MM.1S (cell line): ENCODE measurements around the gene EPB41L3.

Experiments used
- DNase-seq: peaks from one replicate; pipeline ENCODE4 v3.0.0-alpha.2; 2015
- H2AFZ ChIP-seq: fragments of 300-600 bp; sonication (generic); 2 replicates; pipeline ENCODE4 v1.6.0; 2016; ENCODE audit warnings: antibody characterized with exemption, low read length
- H3F3A ChIP-seq: fragments of 300-600 bp; sonication (generic); 2 replicates; pipeline ENCODE4 v1.6.1; 2016; ENCODE audit warnings: mild to moderate bottlenecking, antibody characterized with exemption, low read length, moderate library complexity, mixed read lengths; ENCODE audit not compliant: insufficient read depth
- H3K27ac ChIP-seq: fragments of 300-600 bp; sonication (generic); 2 replicates; pipeline ENCODE4 v1.5.1; 2016; ENCODE audit warnings: mild to moderate bottlenecking, low read length
- H3K27me3 ChIP-seq: fragments of 300-600 bp; sonication (generic); replicated peaks from 2 replicates; pipeline ENCODE4 v1.6.0; 2016; ENCODE audit warnings: low read length; ENCODE audit not compliant: insufficient read depth
- H3K36me3 ChIP-seq: fragments of 300-600 bp; sonication (generic); replicated peaks from 2 replicates; pipeline ENCODE4 v1.6.1; 2016; ENCODE audit warnings: mild to moderate bottlenecking, low read length, mixed read lengths; ENCODE audit not compliant: insufficient read depth
- H3K4me1 ChIP-seq: fragments of 300-600 bp; sonication (generic); 2 replicates; pipeline ENCODE4 v1.6.1; 2016; ENCODE audit warnings: low read length, mixed read lengths
- H3K4me2 ChIP-seq: fragments of 300-600 bp; sonication (generic); 2 replicates; pipeline ENCODE4 v1.6.0; 2016; ENCODE audit warnings: low read depth, low read length
- H3K4me3 ChIP-seq: fragments of 300-600 bp; sonication (generic); 2 replicates; pipeline ENCODE4 v1.5.1; 2016; ENCODE audit warnings: low read length, mixed read lengths
- H3K79me2 ChIP-seq: fragments of 300-600 bp; sonication (generic); 2 replicates; pipeline ENCODE4 v1.6.1; 2016; ENCODE audit warnings: mixed run types, low read length, mixed read lengths
- H3K9ac ChIP-seq: fragments of 300-600 bp; sonication (generic); 2 replicates; pipeline ENCODE4 v1.6.1; 2016; ENCODE audit warnings: low read length, mixed read lengths
- H3K9me2 ChIP-seq: fragments of 300-600 bp; sonication (generic); replicated peaks from 2 replicates; pipeline ENCODE4 v1.6.1; 2016; ENCODE audit warnings: mild to moderate bottlenecking, low read length, mixed read lengths; ENCODE audit not compliant: insufficient read depth
- H3K9me3 ChIP-seq: fragments of 300-600 bp; sonication (generic); replicated peaks from 2 replicates; pipeline ENCODE4 v1.6.1; 2016; ENCODE audit warnings: mild to moderate bottlenecking, low read length, mixed read lengths; ENCODE audit not compliant: insufficient read depth
- H4K20me1 ChIP-seq: fragments of 300-600 bp; sonication (generic); 2 replicates; pipeline ENCODE4 v1.6.1; 2016; ENCODE audit warnings: mild to moderate bottlenecking, low read length, moderate library complexity, mixed read lengths; ENCODE audit not compliant: insufficient read depth
- EZH2 ChIP-seq: fragments of 300-600 bp; sonication (generic); optimal IDR thresholded peaks from 2 replicates; pipeline ENCODE3; 2017; ENCODE audit warnings: low read depth, mild to moderate bottlenecking, antibody characterized with exemption, low read length, mixed read lengths
- EZH2phosphoT487 ChIP-seq: fragments of 300-600 bp; sonication (generic); IDR thresholded peaks from 2 replicates; pipeline ENCODE4 v1.6.1; 2018; ENCODE audit warnings: antibody characterized with exemption, low read length
- TF ChIP-seq, protein P1 (sequence below): fragments of 300-600 bp; sonication (generic); IDR thresholded peaks from 2 replicates; pipeline ENCODE4 v1.5.1; 2016; ENCODE audit warnings: antibody characterized with exemption, low read length, mixed read lengths

Gene EPB41L3

DNA sequence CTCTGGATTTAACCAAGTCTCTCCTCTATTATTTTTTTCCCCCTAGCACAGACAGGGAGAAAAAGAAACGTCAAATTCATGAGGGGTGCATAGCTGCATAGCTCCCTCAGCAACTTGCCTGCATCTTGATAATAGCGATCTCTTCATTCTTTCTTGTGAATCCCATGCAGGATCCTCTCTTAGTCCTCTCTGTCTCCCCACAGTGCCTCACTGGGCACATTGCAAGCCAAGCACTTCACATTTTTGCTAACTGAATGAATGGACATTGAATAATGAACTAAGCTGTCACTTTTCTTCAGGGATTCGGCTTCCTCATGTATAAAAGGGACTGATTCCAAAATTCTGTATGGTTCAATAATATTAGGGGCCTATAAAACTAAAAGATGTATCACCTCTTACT is 2.9 kb upstream of the EPB41L3 start:
- no peaks in the 10 kb centered on the region for H3K27me3 ChIP-seq
- no peak for DNase-seq
- TF ChIP-seq EZH2phosphoT487, result no peak
- TF ChIP-seq, protein P1, sequence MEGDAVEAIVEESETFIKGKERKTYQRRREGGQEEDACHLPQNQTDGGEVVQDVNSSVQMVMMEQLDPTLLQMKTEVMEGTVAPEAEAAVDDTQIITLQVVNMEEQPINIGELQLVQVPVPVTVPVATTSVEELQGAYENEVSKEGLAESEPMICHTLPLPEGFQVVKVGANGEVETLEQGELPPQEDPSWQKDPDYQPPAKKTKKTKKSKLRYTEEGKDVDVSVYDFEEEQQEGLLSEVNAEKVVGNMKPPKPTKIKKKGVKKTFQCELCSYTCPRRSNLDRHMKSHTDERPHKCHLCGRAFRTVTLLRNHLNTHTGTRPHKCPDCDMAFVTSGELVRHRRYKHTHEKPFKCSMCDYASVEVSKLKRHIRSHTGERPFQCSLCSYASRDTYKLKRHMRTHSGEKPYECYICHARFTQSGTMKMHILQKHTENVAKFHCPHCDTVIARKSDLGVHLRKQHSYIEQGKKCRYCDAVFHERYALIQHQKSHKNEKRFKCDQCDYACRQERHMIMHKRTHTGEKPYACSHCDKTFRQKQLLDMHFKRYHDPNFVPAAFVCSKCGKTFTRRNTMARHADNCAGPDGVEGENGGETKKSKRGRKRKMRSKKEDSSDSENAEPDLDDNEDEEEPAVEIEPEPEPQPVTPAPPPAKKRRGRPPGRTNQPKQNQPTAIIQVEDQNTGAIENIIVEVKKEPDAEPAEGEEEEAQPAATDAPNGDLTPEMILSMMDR, result 0 out of 2 replicates have a peak, but pooled peaks have one; percentile 10
- no peaks in the 10 kb centered on the region for H3K9me2 ChIP-seq
- H3K4me1 ChIP-seq, result no peaks in the 10 kb centered on the region
- H3K4me2 ChIP-seq, result no peak overlapping the region
- H3K9me3 ChIP-seq, result no peaks in the 10 kb centered on the region
- H3F3A ChIP-seq, result no peaks in the 10 kb centered on the region
- no peak overlapping the region for H3K4me3 ChIP-seq
- no peaks in the 10 kb centered on the region for H3K36me3 ChIP-seq
- no peak overlapping the region for H3K9ac ChIP-seq
- no peaks in the 10 kb centered on the region for H3K79me2 ChIP-seq
- H2AFZ ChIP-seq, result no peak overlapping the region
- no peaks in the 10 kb centered on the region for H4K20me1 ChIP-seq
- no peak overlapping the region for H3K27ac ChIP-seq

DNA sequence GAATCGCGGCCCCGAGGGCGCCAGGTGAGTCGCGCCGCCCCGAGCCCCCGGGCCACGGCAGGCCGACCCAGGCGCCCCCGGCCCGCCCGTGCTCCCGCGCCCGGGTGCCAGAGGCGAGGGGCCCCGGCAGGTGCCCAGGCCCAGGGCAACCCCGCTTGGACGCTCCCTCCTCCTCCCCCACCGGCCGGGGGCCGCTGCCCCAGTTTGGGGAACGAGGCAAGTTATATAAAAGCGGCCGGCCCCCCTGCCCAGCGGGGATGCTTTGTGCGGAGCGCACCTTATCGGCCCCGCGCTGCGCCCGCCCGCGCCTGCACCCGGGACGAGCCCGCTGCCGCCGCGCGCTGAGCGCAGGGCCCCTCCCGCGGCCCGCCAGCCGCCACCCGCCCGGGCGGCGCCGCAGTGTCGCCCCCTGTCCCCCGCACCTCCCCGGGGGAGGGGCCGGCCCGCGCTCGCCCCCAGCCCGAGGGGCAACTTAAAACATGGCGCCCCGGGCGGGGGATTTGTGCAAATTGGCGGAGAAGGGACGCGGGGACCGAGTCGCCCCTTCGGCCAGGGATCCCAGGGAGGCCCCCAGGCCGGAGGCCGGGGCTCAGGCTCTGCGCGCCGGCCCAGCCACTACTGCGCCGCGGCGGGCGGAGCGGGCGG is 639 bp downstream of the EPB41L3 start:
- no peak for DNase-seq
- Histone ChIP-seq H3F3A (no peaks in the 10 kb centered on the region), H3K27me3 (no peaks in the 10 kb centered on the region), H4K20me1 (no peaks in the 10 kb centered on the region), H3K9me2 (no peaks in the 10 kb centered on the region), H3K4me3 (no peak overlapping the region), H3K4me2 (no peak overlapping the region), H3K79me2 (no peaks in the 10 kb centered on the region), H3K27ac (no peak overlapping the region), H2AFZ (no peak overlapping the region), H3K36me3 (no peaks in the 10 kb centered on the region), H3K9me3 (no peaks in the 10 kb centered on the region), H3K9ac (no peak overlapping the region), H3K4me1 (no peaks in the 10 kb centered on the region)
- TF ChIP-seq EZH2phosphoT487, result no peak
- TF ChIP-seq EZH2, result no peak
- TF ChIP-seq, protein P1, result no peak

DNA sequence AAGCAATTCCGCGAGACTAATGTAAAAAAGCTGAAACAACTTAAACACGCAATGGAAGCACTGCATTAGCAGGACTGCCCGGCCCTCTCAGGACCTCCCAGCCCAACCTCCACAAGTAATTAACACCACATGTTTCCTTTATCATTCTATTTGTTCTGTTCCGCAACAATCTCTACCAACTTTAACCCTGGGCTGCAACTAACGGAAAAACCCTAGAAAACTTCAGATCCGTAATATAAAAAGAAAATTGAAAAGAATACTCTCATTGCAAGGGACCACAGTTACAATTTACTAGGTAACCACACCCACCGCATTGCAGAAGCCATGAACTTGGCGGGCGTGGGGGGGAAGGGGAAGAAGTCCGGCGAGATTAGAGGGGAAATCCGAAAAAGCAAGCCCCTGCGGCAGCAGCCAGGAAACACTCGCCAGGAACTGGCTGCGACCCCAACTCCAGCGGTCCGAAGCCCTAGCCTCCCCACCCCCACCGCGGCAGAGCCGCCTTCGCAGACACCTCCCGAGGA is 1.2 kb downstream of the EPB41L3 start:
- Histone ChIP-seq H3K27me3 (no peaks in the 10 kb centered on the region), H3K4me2 (no peak overlapping the region), H4K20me1 (no peaks in the 10 kb centered on the region), H3K4me3 (no peak overlapping the region), H3K9me3 (no peaks in the 10 kb centered on the region), H3K4me1 (no peaks in the 10 kb centered on the region), H3K36me3 (no peaks in the 10 kb centered on the region), H3K27ac (no peak overlapping the region), H3F3A (no peaks in the 10 kb centered on the region), H3K9me2 (no peaks in the 10 kb centered on the region), H3K79me2 (no peaks in the 10 kb centered on the region), H2AFZ (no peak overlapping the region), H3K9ac (no peak overlapping the region)
- DNase-seq, result no peak
- TF ChIP-seq EZH2 (no peak), EZH2phosphoT487 (no peak)
- TF ChIP-seq, protein P1, result no peak
